Heart left ventricle (tissue), 16 donors: ENCODE measurements around the gene NUTM1. TPM values are rescaled to one million over a fixed set of nuclear protein-coding genes. Genes with fewer than 3 reads are reported as not detected.

ENCODE experiments used
- ATAC-seq, 4 donors: fragments of 200-7000 bp; cut with Tn5 transposase; one replicate each; pipeline ENCODE4 v1.9.1; 2020 to 2022; ENCODE audit warnings: moderate library complexity in 4 of 4, mild to moderate bottlenecking in 3 of 4, moderate number of reproducible peaks in 1 of 4
- DNase-seq, 5 donors: peaks; one replicate each; pipeline ENCODE4 v3.0.0-alpha.2; 2020
- H3K27ac ChIP-seq, 12 donors: fragments of 200-600 bp; sonication (generic) in 4 of 12; one replicate each; pipeline versions ENCODE4 v1.5.0 to v1.8.0; 2016 to 2022; ENCODE audit warnings: mild to moderate bottlenecking in 2 of 12
- H3K27me3 ChIP-seq, 9 donors: fragments of 200-600 bp; sonication (generic) in 2 of 9; one replicate each; pipeline versions ENCODE4 v1.5.1 to v1.8.0; 2016 to 2022; ENCODE audit warnings: mild to moderate bottlenecking in 3 of 9
- H3K36me3 ChIP-seq, 9 donors: fragments of 200-600 bp; sonication (generic) in 2 of 9; one replicate each; pipeline versions ENCODE4 v1.5.0 to v1.8.0; 2018 to 2022; ENCODE audit warnings: mild to moderate bottlenecking in 2 of 9
- H3K4me1 ChIP-seq, 12 donors: fragments of 200-600 bp; sonication (generic) in 4 of 12; one replicate each; pipeline versions ENCODE4 v1.5.0 to v1.8.0; 2016 to 2022; ENCODE audit warnings: mild to moderate bottlenecking in 3 of 12
- H3K4me3 ChIP-seq, 12 donors: fragments of 200-600 bp; sonication (generic) in 4 of 12; one replicate each; pipeline versions ENCODE4 v1.5.0 to v1.8.0; 2017 to 2022; ENCODE audit warnings: mild to moderate bottlenecking in 9 of 12, moderate library complexity in 4 of 12
- H3K9me3 ChIP-seq, 12 donors: fragments of 200-600 bp; sonication (generic) in 4 of 12; one replicate each; pipeline versions ENCODE4 v1.5.0 to v1.8.0; 2016 to 2022; ENCODE audit warnings: mild to moderate bottlenecking in 1 of 12
- CTCF ChIP-seq, 12 donors: fragments of 200-600 bp; sonication (generic) in 4 of 12; IDR thresholded peaks; one replicate each; pipeline versions ENCODE4 v1.5.0 to v1.8.0; 2018 to 2022; ENCODE audit warnings: antibody characterized with exemption in 12 of 12, mild to moderate bottlenecking in 5 of 12
- POLR2A ChIP-seq, 2 donors: fragments of 450-650 bp; IDR thresholded peaks; one replicate each; pipeline ENCODE4 v1.6.1; 2017; ENCODE audit warnings: antibody characterized with exemption in 2 of 2, mild to moderate bottlenecking in 2 of 2, moderate library complexity in 2 of 2
- WGBS, 4 donors: extraction: QIAGEN DNeasy Blood & Tissue Kit in 2 of 4; methylation state at CpG; one replicate each; pipeline versions ENCODE4 v1.1.5 to v1.1.7; 2013 to 2018; 5-methylcytosine and 5-hydroxymethylcytosine counted together
- intact Hi-C, 10 donors: fragments of 100-400 bp; cut with DNase I; formaldehyde crosslinking; loops; one replicate each; pipeline versions ENCODE4 v1.11.1 to v1.14.2; 2022
- polyA plus RNA-seq, 2 donors: library from polyadenylated mRNA; stranded (reverse); fragments of 200-250 nt; gene quantifications; one replicate each; pipeline ENCODE4 v1.2.3, GENCODE V29; 2013
- total RNA-seq, 9 donors: library from RNA; depleted of rRNA in 2 of 9; stranded (reverse); fragments of >200 nt in 2 of 9; fragmentation: NEBNext Ultra II Directional in 3 of 9; extraction: Animal tissue kit (Norgen Biotek cat#: 25700) in 3 of 9; gene quantifications; one replicate each; pipeline versions ENCODE4 v1.1.0 to v1.2.4, GENCODE V29; 2016 to 2023
- donor health status: ischemic (EF 13 %, LVEDD 7.1; RV severe dilation, severe dysfunction).
- donor health status: healthy with polysubstance abuse.
- donor health status: DM: no; HTN: yes; CAD: no.
- donor health status: DM: no; HTN: no; CAD: no.
- donor health status: ischemic (EF 25% LVEDD 6.9; RV normal size, moderate dysfunction).
- donor health status: ischemic (EF 25% LVEDD 5.7; RV mildly dilated, moderate dysfunction).
- donor health status: healthy.
- donor health status: DM: yes; HTN: yes; CAD: no.
- donor health status: ischemic (EF 35%, LVEDD 5.7; RV mildly dilated, moderate dysfunction).
- donor health status: nonischemic (EF 11% LVEDD 7.7; RV severe dilation, severe dysfunction).
- donor health status: DM: yes; HTN: yes; CAD: no.
- donor health status: PGD.
- donor health status: ischemic (EF 29% LVEDD 5.4; RV normal size, mild dysfunction).
- donor health status: nonischemic (EF 23%, LVEDD 6.1; RV moderate dilation, normal function).

Gene NUTM1
- total and polyA plus RNA-seq, 11 donors, result not detected

DNA sequence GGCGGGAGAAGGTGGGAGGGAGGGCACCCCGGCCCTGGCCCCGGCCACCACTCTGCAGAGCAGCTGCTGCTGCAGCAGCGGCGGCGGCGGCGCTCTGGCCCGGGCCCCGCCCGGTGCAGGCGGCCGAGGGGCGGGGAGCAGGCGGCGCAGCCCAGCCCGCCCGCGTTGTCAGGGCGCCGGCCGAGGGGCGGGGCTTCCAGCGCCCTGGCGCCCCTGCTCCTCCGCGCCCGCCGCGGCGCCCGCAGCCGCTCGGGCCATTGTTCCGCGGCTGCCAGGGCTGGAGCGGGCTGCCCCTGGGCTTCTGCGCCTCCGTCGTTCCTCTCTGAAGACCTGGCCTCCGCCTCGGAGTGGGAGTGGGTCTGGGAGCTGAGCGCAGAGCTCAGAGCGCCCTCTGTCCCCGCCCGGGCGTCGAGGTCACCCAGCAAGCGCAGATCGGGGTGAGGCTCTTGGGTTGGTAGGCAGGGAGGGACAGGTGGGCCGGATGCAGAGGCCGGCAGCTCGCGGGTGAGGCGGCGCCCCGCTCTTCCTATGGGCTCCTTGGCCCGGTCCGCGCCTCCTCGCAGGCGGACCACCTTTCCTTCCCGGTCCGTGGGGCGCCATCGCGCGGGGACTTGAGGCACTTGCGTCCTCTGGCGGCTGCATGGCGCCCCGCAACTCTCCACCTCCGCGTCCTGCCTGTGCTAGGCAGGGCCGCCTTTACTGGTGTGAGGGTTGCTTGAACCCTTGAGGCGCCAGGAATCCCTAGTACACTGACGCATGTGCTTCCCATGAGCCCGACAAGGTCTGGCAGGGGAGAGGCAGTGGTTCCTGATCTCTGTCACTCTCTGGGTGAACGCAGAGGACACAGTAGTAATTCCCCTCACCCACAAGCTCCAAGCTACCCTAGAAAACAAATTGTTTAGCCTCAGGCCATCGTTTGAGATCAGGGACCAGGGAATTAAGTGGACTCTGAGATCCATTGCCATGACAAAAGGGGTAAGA, 24.3 kb downstream of the NUTM1 start, which contains the start of gene LPCAT4:
TSS of gene LPCAT4 (minus strand) at position 96 of the 981 bp plus-strand sequence. CDS start 96 bp downstream, outside the sequence.
- H3K4me3 ChIP-seq, result peak within 1 kb of the TSS; percentile 62 to 99 (median 88)
- peaks cover 0 to 16% (median 12%) of the 10 kb centered on the region in 9 donors for H3K36me3 ChIP-seq
- 0% methylated on average over 21 to 80 of the region's 80 CpGs for WGBS, 4 donors
- no peaks in the 10 kb centered on the region for H3K9me3 ChIP-seq
- TF ChIP-seq CTCF (IDR thresholded peaks at IDR 0.05) (peak; percentile 86 to 99 (median 96)), POLR2A (IDR thresholded peaks at IDR 0.05) (peak in 1 of 2 donors; percentile 75)
- H3K27me3 ChIP-seq, result no peaks in the 10 kb centered on the region
- ATAC-seq (peak; percentile 82 to 96 (median 90)), DNase-seq (peak; percentile 89 to 94 (median 92))
- H3K27ac ChIP-seq, result peak within 1 kb of the TSS; percentile 91 to 100 (median 98)
- peaks cover 0 to 25% (median 15%) of the 10 kb centered on the region in 12 donors for H3K4me1 ChIP-seq
- intact Hi-C loops, result loop anchor here in 9 of 10 donors (1.0 to 10.0 kb wide), 12 partner anchors 24 to 303 kb away; partner anchors contain the start of genes EMC7 (in 5 of the 9), PGBD4 (in 4 of the 9), NOP10 (in 3 of the 9) and NUTM1 (in 3 of the 9)

- no peak for DNase-seq
- Histone ChIP-seq H3K9me3 (no peaks in the 10 kb centered on the region), H3K4me3 (no peak overlapping the region), H3K36me3 (no peaks in the 10 kb centered on the region), H3K4me1 (peaks cover 0 to 20% (median 13%) of the 10 kb centered on the region in 12 donors), H3K27me3 (no peaks in the 10 kb centered on the region), H3K27ac (no peak overlapping the region)
- intact Hi-C loops, result no loop called here
- TF ChIP-seq CTCF (IDR thresholded peaks at IDR 0.05) (no peak), POLR2A (IDR thresholded peaks at IDR 0.05) (no peak)
- 75 to 84% (median 80%) methylated on average over 2 of the region's 2 CpGs for WGBS, 4 donors
- ATAC-seq, result no peak
These were observed 27.0 kb downstream of the NUTM1 start for GRCh38 chr15:34370129-34370528.

DNA sequence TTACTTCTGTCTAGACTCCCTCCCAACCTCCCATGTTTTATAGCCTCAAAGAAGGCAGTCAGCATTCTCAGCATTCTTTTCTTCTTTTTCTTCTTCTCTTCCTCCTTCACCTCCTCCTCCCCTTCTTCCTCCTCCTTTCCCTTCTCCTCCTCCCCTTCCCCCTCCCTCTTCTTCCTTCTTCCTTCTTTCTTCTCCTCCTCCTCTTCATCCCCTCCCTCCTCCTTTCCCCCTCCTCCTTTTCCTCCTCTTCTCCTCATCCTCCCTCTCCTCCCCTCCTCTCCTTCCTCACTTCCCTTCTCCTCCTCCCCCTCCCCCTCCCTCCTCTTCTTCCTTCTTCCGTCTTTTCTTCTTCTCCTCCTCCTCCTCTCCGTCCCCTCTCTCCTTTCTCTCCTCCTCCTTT, 27.5 kb downstream of the NUTM1 start:
- Histone ChIP-seq H3K36me3 (no peaks in the 10 kb centered on the region), H3K4me3 (no peak overlapping the region)
- no peak for DNase-seq

More for the DNA sequence above, 27.5 kb downstream of the NUTM1 start:
- 30 to 59% (median 43%) methylated on average over 2 of the region's 2 CpGs for WGBS, 4 donors
- no peak for TF ChIP-seq CTCF (IDR thresholded peaks at IDR 0.05)
- TF ChIP-seq POLR2A (IDR thresholded peaks at IDR 0.05), result no peak
- intact Hi-C loops, result no loop called here
- H3K27me3 ChIP-seq, result no peaks in the 10 kb centered on the region
- no peaks in the 10 kb centered on the region for H3K9me3 ChIP-seq
- ATAC-seq, result no peak
- H3K4me1 ChIP-seq, result peaks cover 0 to 15% (median 8%) of the 10 kb centered on the region in 12 donors
- no peak overlapping the region for H3K27ac ChIP-seq
